ENCODE data around the gene FMN2.

GRCh38 chr1:240474133-240474614, 382.5 kb downstream of the FMN2 start:
- TF ChIP-seq CTCF (IDR thresholded peaks at IDR 0.05): no peak
- no peak for TF ChIP-seq EZH2 (IDR thresholded peaks at IDR 0.05)
- TF ChIP-seq EZH2phosphoT487 (IDR thresholded peaks at IDR 0.05): no peak
